Stimulated activated CD8-positive, alpha-beta memory T cell treated with anti-CD3 and anti-CD28 coated beads, Interleukin-15, amount 100 ng/mL, for 1 hour (primary cell): ENCODE data around the gene CA5A.
"Not testable (repeated sequence)": the region's sequence is repeated elsewhere in the genome, so short reads cannot be mapped to it uniquely, and the experiment has no call there.

Experiments
- DNase-seq: peaks from one replicate; pipeline ENCODE4 v3.0.0-alpha.2; 2020; ENCODE audit warnings: low read depth

The CA5A gene

GRCh38 chr16:87936375-87937230 lies at the start of gene CA5A:
Gene CA5A, minus strand, starts transcription at chr16:87936529. Its CDS starts 79 bp downstream, at chr16:87936450.
- no peak for DNase-seq

- not testable (repeated sequence) for DNase-seq
Observed at GRCh38 chr16:87985493-87985892, 49.2 kb upstream of the CA5A start.

GRCh38 chr16:87984632-87985267 lies 48.4 kb upstream of the CA5A start:
- DNase-seq: no peak

GRCh38 chr16:87984180-87984579 lies 47.9 kb upstream of the CA5A start:
- DNase-seq: not testable (repeated sequence)

GRCh38 chr16:87983737-87984097 lies 47.4 kb upstream of the CA5A start:
- DNase-seq: not testable (repeated sequence)

GRCh38 chr16:87983072-87983736 lies 46.9 kb upstream of the CA5A start:
- not testable (repeated sequence) for DNase-seq

GRCh38 chr16:87982581-87983041 lies 46.3 kb upstream of the CA5A start:
- DNase-seq: no peak

GRCh38 chr16:87981376-87981775 lies 45.0 kb upstream of the CA5A start:
- not testable (repeated sequence) for DNase-seq

GRCh38 chr16:87979911-87980630 lies 43.7 kb upstream of the CA5A start:
- DNase-seq: not testable (repeated sequence)

- no peak for DNase-seq
Observed at GRCh38 chr16:87979352-87979751, 43.0 kb upstream of the CA5A start.

- no peak for DNase-seq
Observed at GRCh38 chr16:87978127-87978526, 41.8 kb upstream of the CA5A start.

- no peak for DNase-seq
Observed at GRCh38 chr16:87976665-87977064, 40.3 kb upstream of the CA5A start.

- no peak for DNase-seq
Observed at GRCh38 chr16:87974178-87974577, 37.8 kb upstream of the CA5A start.

- no peak for DNase-seq
Observed at GRCh38 chr16:87973717-87974116, 37.4 kb upstream of the CA5A start.

- no peak for DNase-seq
Observed at GRCh38 chr16:87971933-87972332, 35.6 kb upstream of the CA5A start.

GRCh38 chr16:87970186-87970585 lies 33.9 kb upstream of the CA5A start:
- DNase-seq: no peak

- no peak for DNase-seq
Observed at GRCh38 chr16:87968541-87968940, 32.2 kb upstream of the CA5A start.

- DNase-seq: no peak
Observed at GRCh38 chr16:87966685-87967185, 30.4 kb upstream of the CA5A start.

GRCh38 chr16:87966064-87966645 lies 29.8 kb upstream of the CA5A start:
- no peak for DNase-seq

GRCh38 chr16:87965417-87965816 lies 29.1 kb upstream of the CA5A start:
- DNase-seq: no peak

- no peak for DNase-seq
Observed at GRCh38 chr16:87964049-87964659, 27.8 kb upstream of the CA5A start.
